Measurements from ENCODE around the gene TSC22D4.
A peak's percentile ranks its signal among the peaks of the same experiment; 100 is the strongest.
"Not testable (repeated sequence)": the region's sequence is repeated elsewhere in the genome, so short reads cannot be mapped to it uniquely, and the experiment has no call there.

Gene TSC22D4

DNA sequence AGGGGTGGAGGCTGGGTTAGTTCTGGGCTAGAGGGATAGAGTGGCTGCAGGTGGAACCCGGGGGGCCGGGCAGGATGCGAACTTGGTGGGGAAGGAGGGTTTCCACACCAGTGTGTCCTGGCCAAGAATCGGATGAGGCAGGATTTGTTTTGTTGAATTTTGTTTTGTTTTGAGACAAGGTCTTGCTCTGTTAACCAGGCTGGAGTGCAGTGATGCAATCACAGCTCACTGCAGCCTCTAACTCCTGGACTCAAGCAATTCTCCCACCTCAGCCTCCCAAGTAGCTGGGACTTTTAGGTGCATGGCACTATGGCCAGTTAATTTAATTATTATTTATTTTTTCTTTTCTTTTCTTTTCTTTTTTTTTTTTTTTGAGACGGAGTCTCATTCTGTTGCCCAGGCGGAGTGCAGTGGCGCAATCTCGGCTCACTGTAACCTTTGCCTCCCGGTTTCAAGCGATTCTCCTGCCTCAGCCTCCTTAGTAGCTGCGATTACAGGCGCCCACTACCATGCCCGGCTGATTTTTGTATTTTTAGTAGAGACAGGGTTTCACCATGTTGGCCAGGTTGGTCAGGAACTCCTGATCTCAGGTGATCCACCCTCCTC, 29.7 kb downstream of the TSC22D4 start:
- H3K4me3 ChIP-seq (ENCODE audit: low read length), result no peak overlapping the region
- TF ChIP-seq, protein P1, sequence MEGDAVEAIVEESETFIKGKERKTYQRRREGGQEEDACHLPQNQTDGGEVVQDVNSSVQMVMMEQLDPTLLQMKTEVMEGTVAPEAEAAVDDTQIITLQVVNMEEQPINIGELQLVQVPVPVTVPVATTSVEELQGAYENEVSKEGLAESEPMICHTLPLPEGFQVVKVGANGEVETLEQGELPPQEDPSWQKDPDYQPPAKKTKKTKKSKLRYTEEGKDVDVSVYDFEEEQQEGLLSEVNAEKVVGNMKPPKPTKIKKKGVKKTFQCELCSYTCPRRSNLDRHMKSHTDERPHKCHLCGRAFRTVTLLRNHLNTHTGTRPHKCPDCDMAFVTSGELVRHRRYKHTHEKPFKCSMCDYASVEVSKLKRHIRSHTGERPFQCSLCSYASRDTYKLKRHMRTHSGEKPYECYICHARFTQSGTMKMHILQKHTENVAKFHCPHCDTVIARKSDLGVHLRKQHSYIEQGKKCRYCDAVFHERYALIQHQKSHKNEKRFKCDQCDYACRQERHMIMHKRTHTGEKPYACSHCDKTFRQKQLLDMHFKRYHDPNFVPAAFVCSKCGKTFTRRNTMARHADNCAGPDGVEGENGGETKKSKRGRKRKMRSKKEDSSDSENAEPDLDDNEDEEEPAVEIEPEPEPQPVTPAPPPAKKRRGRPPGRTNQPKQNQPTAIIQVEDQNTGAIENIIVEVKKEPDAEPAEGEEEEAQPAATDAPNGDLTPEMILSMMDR (conservative IDR thresholded peaks at IDR 0.05; ENCODE audit: low read length), result no peak
- no peak for DNase-seq (ENCODE audit: low read depth)

DNA sequence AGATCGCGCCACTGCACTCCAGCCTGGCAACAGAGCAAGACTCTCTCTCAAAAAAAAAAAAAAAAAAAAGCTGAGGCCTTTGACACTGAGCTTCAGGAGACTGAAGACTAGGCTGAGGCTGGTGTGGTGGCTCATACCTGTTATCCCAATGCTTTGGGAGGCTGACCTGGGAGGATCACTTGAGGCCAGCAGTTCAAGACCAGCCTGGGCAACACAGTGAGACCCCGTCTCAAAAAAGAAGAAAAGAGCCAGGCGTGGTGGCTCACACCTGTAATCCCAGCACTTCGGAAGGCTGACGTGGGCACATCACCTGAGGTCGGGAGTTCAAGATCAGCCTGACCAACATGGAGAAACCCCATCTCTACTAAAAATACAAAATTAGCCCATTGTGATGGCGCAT, 31.7 kb downstream of the TSC22D4 start:
- not testable (repeated sequence) for H3K4me3 ChIP-seq (ENCODE audit: low read length); DNase-seq (ENCODE audit: low read depth)

DNA sequence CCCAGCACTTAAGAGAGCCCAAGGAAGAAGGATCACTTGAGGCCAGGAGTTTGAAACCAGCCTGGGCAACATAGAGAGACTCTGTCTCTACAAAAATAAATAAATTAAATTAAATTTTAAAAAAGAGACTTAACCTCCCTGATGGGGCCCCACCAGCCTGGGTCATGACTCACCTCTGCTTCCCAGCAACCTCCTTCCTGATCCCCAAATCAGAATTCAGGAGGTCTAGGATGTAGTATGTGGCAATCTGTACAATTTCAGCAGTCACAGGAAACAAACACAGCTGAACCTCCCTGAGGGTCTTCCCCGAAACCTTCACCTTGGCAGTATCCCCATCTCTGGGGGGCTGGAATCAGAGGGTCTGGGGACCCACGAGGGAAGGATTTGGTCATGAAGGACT, 33.0 kb downstream of the TSC22D4 start:
- H3K4me3 ChIP-seq (ENCODE audit: low read length), result no peak overlapping the region
- DNase-seq (ENCODE audit: low read depth), result peak; percentile 59
- TF ChIP-seq, protein P1 (conservative IDR thresholded peaks at IDR 0.05; ENCODE audit: low read length), result no peak

DNA sequence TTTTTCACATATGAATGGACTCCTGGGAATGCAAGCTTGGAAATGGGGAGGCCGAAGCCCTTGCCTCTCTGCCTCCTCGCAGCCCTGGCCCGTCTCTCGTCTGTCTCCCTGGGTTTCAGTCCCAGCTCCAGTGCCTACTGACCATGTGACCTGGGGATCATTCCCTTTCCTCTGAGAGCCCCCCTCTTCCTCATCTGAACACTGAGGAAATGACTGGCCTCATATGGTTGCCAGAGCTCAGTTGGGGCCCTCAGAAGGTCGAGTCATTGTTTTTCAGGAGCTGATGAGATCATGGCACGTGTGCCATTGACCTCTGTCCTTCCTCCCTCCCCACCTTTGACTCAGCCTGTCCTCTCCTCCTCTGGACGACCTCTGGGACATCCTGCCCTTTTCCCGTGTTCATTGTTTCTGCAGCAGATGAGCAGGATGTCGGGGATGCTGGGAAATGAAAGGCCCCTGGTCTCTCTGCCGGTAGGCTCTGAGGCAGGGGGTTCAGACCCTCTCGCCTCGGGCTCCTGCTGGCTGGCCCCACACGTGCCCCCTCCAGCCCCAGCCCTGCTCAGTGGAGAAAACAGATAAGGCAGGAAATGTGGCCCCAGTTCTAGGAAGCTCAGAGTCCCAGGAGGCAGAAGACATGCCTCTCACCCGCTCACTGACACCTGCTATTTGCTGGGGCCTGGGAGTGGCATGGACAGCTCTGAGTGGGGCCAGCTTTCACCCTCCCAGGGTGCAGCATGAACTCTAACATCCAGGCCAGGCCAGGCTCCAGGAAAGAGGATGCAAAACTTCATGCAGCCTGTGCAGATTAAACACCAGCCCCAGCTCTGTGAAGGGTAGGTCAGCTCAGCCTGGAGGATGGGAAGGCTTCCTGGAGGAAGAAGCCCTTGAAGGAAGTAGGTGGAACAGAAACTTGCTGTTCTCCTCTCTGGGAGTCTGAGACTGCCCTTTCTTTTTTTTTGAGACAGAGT, 34.4 kb downstream of the TSC22D4 start:
- TF ChIP-seq, protein P1 (conservative IDR thresholded peaks at IDR 0.05; ENCODE audit: low read length), result no peak
- peak; percentile 65 for DNase-seq (ENCODE audit: low read depth)
- H3K4me3 ChIP-seq (ENCODE audit: low read length), result no peak overlapping the region

DNA sequence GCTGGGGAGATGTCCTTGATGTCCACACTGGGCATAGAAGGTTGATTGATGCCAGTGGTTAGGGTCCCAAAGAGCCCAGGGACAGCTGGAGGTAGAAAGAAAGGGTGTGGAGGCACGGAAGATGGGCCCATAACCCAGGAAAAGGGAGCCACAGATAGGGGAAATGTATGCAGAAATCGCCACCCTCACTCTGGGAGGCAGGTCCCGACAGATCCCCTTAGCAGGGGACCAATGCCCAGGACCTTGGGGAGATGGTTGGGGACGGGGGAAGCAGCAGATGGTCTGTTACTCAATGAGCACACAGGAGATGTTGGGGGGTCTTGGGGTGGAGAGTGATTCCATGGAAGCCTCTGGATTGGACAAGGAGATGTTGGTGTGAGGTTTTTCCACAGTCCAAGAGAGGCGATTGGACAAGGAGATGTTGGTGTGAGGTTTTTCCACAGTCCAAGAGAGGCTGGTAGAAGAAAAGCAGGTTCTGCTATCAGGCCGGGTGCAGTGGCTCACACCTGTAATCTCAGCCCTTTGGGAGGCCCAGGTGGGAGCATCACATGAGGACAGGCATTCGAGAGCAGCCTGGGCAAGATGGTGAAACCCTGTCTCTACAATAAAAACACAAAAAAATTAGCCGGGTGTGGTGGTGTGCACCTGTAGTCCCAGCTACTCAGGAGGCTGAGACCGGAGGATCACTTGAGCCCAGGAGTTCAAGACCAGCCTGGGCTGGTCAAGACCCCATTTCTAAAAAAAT, 35.7 kb downstream of the TSC22D4 start:
- TF ChIP-seq, protein P1 (conservative IDR thresholded peaks at IDR 0.05; ENCODE audit: low read length), result no peak
- DNase-seq (ENCODE audit: low read depth), result no peak

DNA sequence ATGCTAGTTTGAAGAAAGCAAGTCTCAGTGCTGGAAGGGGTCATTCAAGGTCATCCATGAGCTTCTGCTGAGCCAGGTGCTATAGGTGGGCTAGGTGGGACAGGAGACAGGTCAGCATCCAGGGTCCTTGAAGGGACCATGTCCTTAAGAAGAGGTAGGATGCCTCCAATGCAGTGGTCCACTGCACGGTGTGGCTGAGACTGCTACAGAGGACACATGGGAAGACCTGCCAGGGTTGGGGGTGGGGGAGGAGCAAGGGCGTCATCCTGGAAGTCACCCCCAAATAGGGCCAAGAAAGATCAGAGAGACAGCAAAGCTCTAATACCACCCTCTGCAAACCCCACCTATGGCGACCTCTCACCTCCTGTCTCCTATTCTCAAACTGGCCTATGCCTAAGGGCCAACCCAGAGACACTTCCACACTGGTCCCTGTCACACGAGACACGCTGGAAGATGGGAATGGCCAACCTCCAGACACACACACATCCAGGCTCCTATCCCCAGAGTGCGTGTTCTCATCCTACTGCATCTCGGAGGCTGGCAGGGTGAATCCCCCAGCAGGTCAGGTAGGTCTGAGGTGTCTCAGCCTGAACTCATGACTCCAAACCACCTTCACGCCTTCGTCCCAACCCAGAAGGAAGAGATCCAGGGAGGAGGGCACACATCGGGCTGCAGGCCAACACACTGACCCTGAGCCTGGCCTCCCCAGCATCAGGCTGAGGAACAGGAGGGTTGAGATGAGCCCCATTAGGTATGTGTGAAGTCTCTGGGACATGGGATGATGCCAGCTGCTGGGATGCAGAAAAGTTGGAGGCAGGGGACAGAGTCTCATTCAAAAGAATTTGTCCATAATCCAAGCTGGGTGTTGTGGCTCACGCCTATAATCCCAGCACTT, 37.1 kb downstream of the TSC22D4 start:
- no peak for DNase-seq (ENCODE audit: low read depth)
- TF ChIP-seq, protein P1 (conservative IDR thresholded peaks at IDR 0.05; ENCODE audit: low read length), result no peak

More for the DNA sequence above, 35.7 kb downstream of the TSC22D4 start:
- no peak overlapping the region for H3K4me3 ChIP-seq (ENCODE audit: low read length)

DNA sequence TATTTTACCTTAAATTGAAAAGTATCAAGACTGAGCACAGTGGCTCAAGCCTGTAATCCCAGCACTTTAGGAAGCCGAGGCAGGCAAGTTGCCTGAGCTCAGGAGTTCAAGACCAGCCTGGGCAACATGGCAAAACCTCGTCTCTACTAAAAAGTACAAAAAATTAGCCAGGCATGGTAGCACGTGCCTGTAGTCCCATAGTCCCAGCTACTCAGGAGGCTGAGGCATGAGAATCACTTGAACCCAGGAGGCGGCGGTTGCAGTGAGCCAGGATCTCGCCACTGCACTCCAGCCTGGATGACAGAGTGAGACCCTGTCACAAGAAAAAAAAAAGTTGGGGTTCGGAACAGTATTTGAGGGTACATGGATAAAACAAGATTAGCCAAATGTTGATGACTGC, 39.8 kb downstream of the TSC22D4 start:
- not testable (repeated sequence) for H3K4me3 ChIP-seq (ENCODE audit: low read length); DNase-seq (ENCODE audit: low read depth)

More for the DNA sequence above, 37.1 kb downstream of the TSC22D4 start:
- no peak overlapping the region for H3K4me3 ChIP-seq (ENCODE audit: low read length)

DNA sequence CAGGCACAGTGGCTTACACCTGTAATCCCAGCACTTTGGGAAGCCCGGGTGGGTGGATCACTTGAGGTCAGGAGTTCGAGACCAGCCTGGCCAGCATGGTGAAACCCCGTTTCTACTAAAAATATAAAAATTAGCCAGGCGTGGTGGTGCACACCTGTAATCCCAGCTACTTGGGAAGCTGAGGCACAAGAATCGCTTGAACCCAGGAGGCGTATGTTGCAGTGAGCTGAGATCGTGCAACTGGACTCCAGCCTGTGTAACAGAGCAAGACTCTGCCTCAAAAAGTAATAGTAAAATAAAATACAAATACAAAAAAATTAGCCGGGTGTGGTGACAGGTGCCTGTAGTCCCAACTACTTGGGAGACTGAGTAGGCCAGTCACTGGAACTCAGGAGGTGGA, 40.3 kb downstream of the TSC22D4 start:
- DNase-seq (ENCODE audit: low read depth), result not testable (repeated sequence)

More for the DNA sequence above, 40.3 kb downstream of the TSC22D4 start:
- not testable (repeated sequence) for H3K4me3 ChIP-seq (ENCODE audit: low read length)
